ENCODE measurements around the gene ADGRA3.

- TF ChIP-seq CTCF (conservative IDR thresholded peaks at IDR 0.05; ENCODE audit: low read length) (no peak), EZH2phosphoT487 (IDR thresholded peaks at IDR 0.05; ENCODE audit: borderline replicate concordance, low read depth, low read length) (no peak)
Measured at GRCh38 chr4:22493523-22493922, 22.3 kb downstream of the ADGRA3 start.

Measured in OCI-LY7 (cell line).